H9 (cell line): ENCODE results near the gene RAI14. TPM values are rescaled to one million over a fixed set of nuclear protein-coding genes. Genes with fewer than 3 reads are reported as not detected.

Experiments used
- DNase-seq: peaks from one replicate; pipeline ENCODE4 v3.0.0-alpha.2; 2017
- H2AFZ ChIP-seq: one replicate; pipeline ENCODE4 v1.6.1; 2013; ENCODE audit warnings: mild to moderate bottlenecking, low read length, control low read depth, moderate library complexity
- H2AK5ac ChIP-seq: 2 replicates; pipeline ENCODE4 v1.6.1; 2013; ENCODE audit warnings: low read length, control low read depth, mixed read lengths; ENCODE audit not compliant: insufficient read length
- H2BK120ac ChIP-seq: one replicate; pipeline ENCODE4 v1.6.1; 2013; ENCODE audit warnings: low read depth, mild to moderate bottlenecking, low read length, control low read depth, inconsistent platforms; ENCODE audit not compliant: poor library complexity, severe bottlenecking
- H2BK12ac ChIP-seq: 2 replicates; pipeline ENCODE4 v1.6.1; 2013; ENCODE audit warnings: low read length, control low read depth, mixed read lengths, low read depth; ENCODE audit not compliant: insufficient read length
- H2BK15ac ChIP-seq: 2 replicates; pipeline ENCODE4 v1.6.1; 2013; ENCODE audit warnings: low read depth, low read length, control low read depth
- H2BK20ac ChIP-seq: one replicate; pipeline ENCODE4 v1.6.1; 2013; ENCODE audit warnings: low read depth, mild to moderate bottlenecking, low read length, control low read depth, inconsistent platforms; ENCODE audit not compliant: poor library complexity, severe bottlenecking
- H2BK5ac ChIP-seq: 2 replicates; pipeline ENCODE4 v1.6.1; 2013; ENCODE audit warnings: low read length, control low read depth, mixed read lengths; ENCODE audit not compliant: insufficient read length
- H3K14ac ChIP-seq: 2 replicates; pipeline ENCODE4 v1.6.1; 2013; ENCODE audit warnings: low read length, control low read depth; ENCODE audit not compliant: insufficient read depth
- H3K18ac ChIP-seq: 2 replicates; pipeline ENCODE4 v1.6.1; 2013; ENCODE audit warnings: low read depth, mild to moderate bottlenecking, mixed read lengths, low read length, control low read depth; ENCODE audit not compliant: insufficient read length
- H3K23ac ChIP-seq: 2 replicates; pipeline ENCODE4 v1.6.1; 2013; ENCODE audit warnings: low read length, control low read depth, mixed read lengths, low read depth; ENCODE audit not compliant: insufficient read length
- H3K23me2 ChIP-seq: 2 replicates; pipeline ENCODE4 v1.6.1; 2013; ENCODE audit warnings: low read depth, mild to moderate bottlenecking, mixed read lengths, low read length, control low read depth; ENCODE audit not compliant: insufficient read length, poor library complexity, severe bottlenecking
- H3K27ac ChIP-seq: 2 replicates; pipeline ENCODE4 v1.5.1; 2013; ENCODE audit warnings: low read length, control low read depth, mixed read lengths, low read depth; ENCODE audit not compliant: insufficient read length
- H3K27me3 ChIP-seq: 2 replicates; pipeline ENCODE4 v1.6.1; 2013; ENCODE audit warnings: low read length, control low read depth, inconsistent platforms; ENCODE audit not compliant: insufficient read depth
- H3K4ac ChIP-seq: 2 replicates; pipeline ENCODE4 v1.6.1; 2013; ENCODE audit warnings: low read depth, mild to moderate bottlenecking, control low read depth, inconsistent platforms, low read length, moderate library complexity
- H3K4me1 ChIP-seq: 2 replicates; pipeline ENCODE4 v1.6.1; 2013; ENCODE audit warnings: low read length, control low read depth, inconsistent platforms; ENCODE audit not compliant: insufficient read depth
- H3K4me2 ChIP-seq: 2 replicates; pipeline ENCODE4 v1.6.1; 2013; ENCODE audit warnings: low read length, control low read depth, mixed read lengths; ENCODE audit not compliant: insufficient read length, insufficient read depth
- H3K56ac ChIP-seq: 2 replicates; pipeline ENCODE4 v1.6.1; 2013; ENCODE audit warnings: low read depth, mild to moderate bottlenecking, mixed read lengths, low read length, control low read depth; ENCODE audit not compliant: insufficient read length
- H3K79me1 ChIP-seq: 2 replicates; pipeline ENCODE4 v1.6.1; 2013; ENCODE audit warnings: low read depth, mild to moderate bottlenecking, moderate library complexity, low read length, control low read depth, inconsistent platforms; ENCODE audit not compliant: insufficient read depth, poor library complexity, severe bottlenecking
- H3K79me2 ChIP-seq: 2 replicates; pipeline ENCODE4 v1.6.1; 2013; ENCODE audit warnings: low read length, control low read depth, inconsistent platforms; ENCODE audit not compliant: insufficient read depth
- H3K9ac ChIP-seq: 2 replicates; pipeline ENCODE4 v1.6.1; 2013; ENCODE audit warnings: low read length, control low read depth, mixed read lengths; ENCODE audit not compliant: insufficient read length; ENCODE audit errors: extremely low read depth
- H3K9me3 ChIP-seq: one replicate; pipeline ENCODE4 v1.6.1; 2013; ENCODE audit warnings: low read depth, low read length, inconsistent platforms; ENCODE audit not compliant: control insufficient read depth
- H3T11ph ChIP-seq: one replicate; pipeline ENCODE4 v1.6.1; 2013; ENCODE audit warnings: mild to moderate bottlenecking, low read length, control low read depth, inconsistent platforms
- H4K20me1 ChIP-seq: one replicate; pipeline ENCODE4 v1.6.1; 2013; ENCODE audit not compliant: control insufficient read depth, insufficient read length, insufficient read depth
- H4K5ac ChIP-seq: 2 replicates; pipeline ENCODE4 v1.6.1; 2013; ENCODE audit warnings: low read depth, mild to moderate bottlenecking, mixed read lengths, low read length, control low read depth; ENCODE audit not compliant: insufficient read length
- H4K8ac ChIP-seq: replicated peaks from 2 replicates; pipeline ENCODE4 v1.6.1; 2013; ENCODE audit warnings: low read length, control low read depth, mixed read lengths, low read depth; ENCODE audit not compliant: insufficient read length
- H4K91ac ChIP-seq: 2 replicates; pipeline ENCODE4 v1.6.1; 2013; ENCODE audit warnings: low read depth, mild to moderate bottlenecking, moderate library complexity, mixed read lengths, low read length, control low read depth; ENCODE audit not compliant: insufficient read length
- H3K27ac Mint-ChIP-seq, 3 experiments: 2 replicates in 2 of 3; 3 replicates in 1 of 3; pipeline ENCODE4 v1.8.0; 2020 to 2021; ENCODE audit warnings: mixed read lengths in 3 of 3, mild to moderate bottlenecking in 1 of 3, moderate library complexity in 1 of 3
- H3K27me3 Mint-ChIP-seq: 2 replicates; pipeline ENCODE4 v1.8.0; 2021; ENCODE audit warnings: low read depth, mild to moderate bottlenecking, moderate library complexity, mixed read lengths
- H3K36me3 Mint-ChIP-seq, 3 experiments: 2 replicates in 2 of 3; 3 replicates in 1 of 3; pipeline ENCODE4 v1.8.0; 2020 to 2021; ENCODE audit warnings: low read depth in 3 of 3, mixed read lengths in 3 of 3; ENCODE audit not compliant: insufficient read depth in 1 of 3
- H3K4me1 Mint-ChIP-seq, 2 experiments: 2 replicates each; pipeline ENCODE4 v1.8.0; 2020; ENCODE audit warnings: mixed read lengths in 2 of 2
- H3K4me3 Mint-ChIP-seq, 2 experiments: 2 replicates in 1 of 2; 3 replicates in 1 of 2; pipeline ENCODE4 v1.8.0; 2020 to 2021; ENCODE audit warnings: mild to moderate bottlenecking in 2 of 2, mixed read lengths in 2 of 2, moderate library complexity in 1 of 2
- H3K9me3 Mint-ChIP-seq, 2 experiments: 2 replicates in 1 of 2; 3 replicates in 1 of 2; pipeline ENCODE4 v1.8.0; 2020; ENCODE audit warnings: mild to moderate bottlenecking in 2 of 2, mixed read lengths in 2 of 2, moderate library complexity in 1 of 2
- CTCF ChIP-seq: fragments of 200-600 bp; sonication (generic); conservative IDR thresholded peaks from 3 replicates; pipeline ENCODE4 v1.8.0; 2021; ENCODE audit warnings: antibody characterized with exemption, mild to moderate bottlenecking
- WGBS: extraction: QIAGEN DNeasy Blood & Tissue Kit; methylation state at CpG from one replicate; pipeline ENCODE4 v1.1.7; 2013; ENCODE audit warnings: missing lambda C conversion rate, low lambda C conversion rate, mixed read lengths; ENCODE audit not compliant: insufficient read length; ENCODE audit errors: extremely low coverage; 5-methylcytosine and 5-hydroxymethylcytosine counted together
- total RNA-seq: library from RNA; stranded (reverse); gene quantifications from 2 replicates; pipeline ENCODE4 v1.2.1, GENCODE V29; 2021

RAI14 gene
- total RNA-seq, 1 experiment from 2014 or later, result 127 TPM

GRCh38 chr5:34684281-34684979, 28.3 kb downstream of the RAI14 start:
- H2BK5ac ChIP-seq, result no peak overlapping the region
- H3K9me3 ChIP-seq, result no peaks in the 10 kb centered on the region
- peaks cover 15% of the 10 kb centered on the region; the same call in 1 of the 2 replicates for H3K4me1 ChIP-seq
- peaks cover 22 to 27% (median 24%) of the 10 kb centered on the region in 3 experiments for H3K36me3 Mint-ChIP-seq
- peak overlapping the region; percentile 22 for H3K18ac ChIP-seq
- peaks cover 3% of the 10 kb centered on the region for H3K79me1 ChIP-seq
- H3K4me1 Mint-ChIP-seq, result peaks cover 59 to 60% of the 10 kb centered on the region in 2 experiments
- H3K14ac ChIP-seq, result no peak overlapping the region
- H2BK15ac ChIP-seq, result no peak overlapping the region
- no peak overlapping the region for H2BK12ac ChIP-seq
- H3K4ac ChIP-seq, result no peak overlapping the region; the same call in 1 of the 2 replicates
- no peak overlapping the region for H2AK5ac ChIP-seq
- H4K5ac ChIP-seq, result no peak overlapping the region
- no peak overlapping the region for H4K8ac ChIP-seq
- H2BK20ac ChIP-seq, result no peak overlapping the region
- no peaks in the 10 kb centered on the region for H3K27me3 Mint-ChIP-seq
- H4K91ac ChIP-seq, result no peak overlapping the region
- no peak overlapping the region for H3K23ac ChIP-seq
- no peak overlapping the region for H3K4me2 ChIP-seq
- H3K23me2 ChIP-seq, result no peaks in the 10 kb centered on the region
- H2AFZ ChIP-seq, result no peak overlapping the region
- H3K79me2 ChIP-seq, result peaks cover 41% of the 10 kb centered on the region; the same call in 1 of the 2 replicates
- WGBS, result no CpG with 5 or more reads among the region's 4 CpGs
- H3K56ac ChIP-seq, result no peak overlapping the region
- no peak overlapping the region; a peak in 1 of 5 replicates for H3K4me3 Mint-ChIP-seq
- no peaks in the 10 kb centered on the region for H3K9me3 Mint-ChIP-seq
- peak overlapping the region; percentile 76 for H3K27ac ChIP-seq
- peak overlapping the region; percentile 76 to 98 (median 92); a peak in 6 of 7 replicates for H3K27ac Mint-ChIP-seq
- no peak overlapping the region for H3T11ph ChIP-seq
- H4K20me1 ChIP-seq, result no peaks in the 10 kb centered on the region
- peak; percentile 49 for TF ChIP-seq CTCF
- no peak overlapping the region for H3K9ac ChIP-seq
- no peak overlapping the region for H2BK120ac ChIP-seq
- no peaks in the 10 kb centered on the region for H3K27me3 ChIP-seq
- DNase-seq, result no peak
